Measurements from ENCODE around the gene RAB33A. TPM values are rescaled to one million over a fixed set of nuclear protein-coding genes. Genes with fewer than 3 reads are reported as not detected.

Gene RAB33A
- total and polyA plus RNA-seq, 9 of the 15 experiments (the other 6 are each of a cell fraction or from before 2014, with no cell fraction given): 0.04 to 0.20 (median 0.06) TPM; not detected in 4

- TF ChIP-seq ZNF318 (IDR thresholded peaks at IDR 0.05; ENCODE audit: borderline replicate concordance in 1 of 2, low read depth in 1 of 2) (no peak), RBM39 (optimal IDR thresholded peaks at IDR 0.05; ENCODE audit: low read depth, low read length) (no peak), HMBOX1 (IDR thresholded peaks at IDR 0.05) (peak; percentile 30; the same call in 1 of the 2 replicates), ZNF311 (CRISPR knock-in tag; IDR thresholded peaks at IDR 0.05) (no peak), SIX5 (IDR thresholded peaks at IDR 0.05; ENCODE audit: borderline replicate concordance in 1 of 2, insufficient read depth in 1 of 2, low read depth in 1 of 2, low read length in 2 of 2) (no peak), ZNF174 (CRISPR knock-in tag; IDR thresholded peaks at IDR 0.05) (no peak), ETS2 (tag; IDR thresholded peaks at IDR 0.05; ENCODE audit: borderline replicate concordance, poor library complexity, severe bottlenecking) (no peak), AFF4 (CRISPR knock-in tag; IDR thresholded peaks at IDR 0.05) (no peak), MEF2A (IDR thresholded peaks at IDR 0.05; ENCODE audit: control insufficient read depth, low read depth, low read length) (peak; percentile 97), ZNF695 (CRISPR knock-in tag; IDR thresholded peaks at IDR 0.05) (no peak), NCOA6 (IDR thresholded peaks at IDR 0.05) (no peak), KDM2B (CRISPR knock-in tag; IDR thresholded peaks at IDR 0.05) (no peak), RBFOX2 (IDR thresholded peaks at IDR 0.05; ENCODE audit: low read depth, low read length) (no peak)
Measured at GRCh38 chrX:130139474-130140201, 32.1 kb upstream of the RAB33A start (continued).

All from K562 (cell line).